Neural crest cell (in vitro differentiated cells): ENCODE results near the gene SPOCK1. TPM values are rescaled to one million over a fixed set of nuclear protein-coding genes. Genes with fewer than 3 reads are reported as not detected.

Source experiments
- DNase-seq: peaks from one replicate; pipeline ENCODE4 v3.0.0; 2021; ENCODE audit warnings: low read depth, mixed read lengths, low spot score
- H3K27ac Mint-ChIP-seq: one replicate; pipeline ENCODE4 v1.8.0; 2021; ENCODE audit warnings: mild to moderate bottlenecking, mixed read lengths; ENCODE audit not compliant: unreplicated experiment
- H3K27me3 Mint-ChIP-seq: 2 replicates; pipeline ENCODE4 v1.8.0; 2021; ENCODE audit warnings: low read depth, mild to moderate bottlenecking, mixed read lengths
- H3K36me3 Mint-ChIP-seq: 2 replicates; pipeline ENCODE4 v1.8.0; 2021; ENCODE audit warnings: low read depth, mild to moderate bottlenecking, mixed read lengths
- H3K4me1 Mint-ChIP-seq: 2 replicates; pipeline ENCODE4 v1.8.0; 2021; ENCODE audit warnings: mixed read lengths
- H3K4me3 Mint-ChIP-seq: one replicate; pipeline ENCODE4 v1.8.0; 2021; ENCODE audit warnings: mild to moderate bottlenecking, mixed read lengths
- H3K9me3 Mint-ChIP-seq: 2 replicates; pipeline ENCODE4 v1.8.0; 2021; ENCODE audit warnings: mixed read lengths
- total RNA-seq: library from RNA; stranded (reverse); gene quantifications from 2 replicates; pipeline ENCODE4 v1.2.1, GENCODE V29; 2021
- TF ChIP-seq, protein P1 (sequence below): fragments of 200-600 bp; sonication (generic); conservative IDR thresholded peaks from 2 replicates; pipeline ENCODE4 v1.5.0; 2021; ENCODE audit warnings: antibody characterized with exemption, mild to moderate bottlenecking

The SPOCK1 gene
- total RNA-seq, 1 donor from 2014 or later, result 89.7 TPM

DNA sequence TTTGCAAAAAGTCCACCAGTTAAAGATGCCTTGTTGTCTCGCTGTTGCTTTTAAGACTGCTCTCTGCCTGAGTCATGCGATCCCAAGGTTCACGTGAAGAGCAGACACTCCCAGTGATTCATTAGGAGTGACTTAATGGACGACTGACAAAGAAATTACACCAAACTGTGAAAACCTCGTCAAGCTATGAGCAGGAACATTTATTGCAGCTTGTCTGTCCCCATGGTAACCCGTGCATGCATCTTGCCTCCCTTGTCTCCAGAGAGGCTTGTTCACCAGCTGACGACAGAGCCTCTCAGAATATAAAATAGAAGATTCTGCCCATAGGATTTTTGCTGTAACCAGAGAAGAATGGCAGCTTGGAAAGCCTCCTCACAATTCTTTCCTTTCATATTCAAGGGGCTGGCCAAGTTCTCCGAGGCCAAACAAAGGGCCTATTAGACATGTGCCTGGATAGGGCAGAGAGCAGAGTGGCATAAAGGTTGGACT lies 352.7 kb downstream of the SPOCK1 start:
- Mint-ChIP-seq H3K4me1 (peaks cover 38% of the 10 kb centered on the region), H3K4me3 (peak overlapping the region; percentile 28), H3K9me3 (no peaks in the 10 kb centered on the region), H3K27ac (peak overlapping the region; percentile 72), H3K36me3 (no peaks in the 10 kb centered on the region), H3K27me3 (peaks cover 91% of the 10 kb centered on the region)
- TF ChIP-seq, protein P1, sequence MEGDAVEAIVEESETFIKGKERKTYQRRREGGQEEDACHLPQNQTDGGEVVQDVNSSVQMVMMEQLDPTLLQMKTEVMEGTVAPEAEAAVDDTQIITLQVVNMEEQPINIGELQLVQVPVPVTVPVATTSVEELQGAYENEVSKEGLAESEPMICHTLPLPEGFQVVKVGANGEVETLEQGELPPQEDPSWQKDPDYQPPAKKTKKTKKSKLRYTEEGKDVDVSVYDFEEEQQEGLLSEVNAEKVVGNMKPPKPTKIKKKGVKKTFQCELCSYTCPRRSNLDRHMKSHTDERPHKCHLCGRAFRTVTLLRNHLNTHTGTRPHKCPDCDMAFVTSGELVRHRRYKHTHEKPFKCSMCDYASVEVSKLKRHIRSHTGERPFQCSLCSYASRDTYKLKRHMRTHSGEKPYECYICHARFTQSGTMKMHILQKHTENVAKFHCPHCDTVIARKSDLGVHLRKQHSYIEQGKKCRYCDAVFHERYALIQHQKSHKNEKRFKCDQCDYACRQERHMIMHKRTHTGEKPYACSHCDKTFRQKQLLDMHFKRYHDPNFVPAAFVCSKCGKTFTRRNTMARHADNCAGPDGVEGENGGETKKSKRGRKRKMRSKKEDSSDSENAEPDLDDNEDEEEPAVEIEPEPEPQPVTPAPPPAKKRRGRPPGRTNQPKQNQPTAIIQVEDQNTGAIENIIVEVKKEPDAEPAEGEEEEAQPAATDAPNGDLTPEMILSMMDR, result no peak
- peak; percentile 28 for DNase-seq

DNA sequence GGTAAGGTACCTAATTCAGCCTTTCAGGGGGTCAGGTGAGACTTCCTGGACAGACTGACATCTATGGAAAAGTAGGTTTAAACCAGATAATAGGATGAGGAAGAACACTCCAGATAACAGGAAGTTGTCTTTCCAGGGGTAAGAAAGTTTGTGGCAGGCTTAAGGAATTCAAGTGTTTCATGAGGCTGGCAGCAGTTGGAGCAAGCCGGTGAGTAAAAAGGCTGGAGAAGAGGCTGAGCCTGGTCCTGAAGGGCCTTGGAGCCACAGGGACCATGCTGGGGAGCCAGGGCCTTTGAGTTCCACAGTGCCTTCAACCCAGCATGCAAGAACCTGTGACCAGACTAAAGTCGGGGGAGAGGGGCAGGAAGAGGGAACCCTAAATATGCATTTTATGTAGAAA lies 353.4 kb downstream of the SPOCK1 start:
- Mint-ChIP-seq H3K9me3 (no peaks in the 10 kb centered on the region), H3K27ac (no peak overlapping the region)

DNA sequence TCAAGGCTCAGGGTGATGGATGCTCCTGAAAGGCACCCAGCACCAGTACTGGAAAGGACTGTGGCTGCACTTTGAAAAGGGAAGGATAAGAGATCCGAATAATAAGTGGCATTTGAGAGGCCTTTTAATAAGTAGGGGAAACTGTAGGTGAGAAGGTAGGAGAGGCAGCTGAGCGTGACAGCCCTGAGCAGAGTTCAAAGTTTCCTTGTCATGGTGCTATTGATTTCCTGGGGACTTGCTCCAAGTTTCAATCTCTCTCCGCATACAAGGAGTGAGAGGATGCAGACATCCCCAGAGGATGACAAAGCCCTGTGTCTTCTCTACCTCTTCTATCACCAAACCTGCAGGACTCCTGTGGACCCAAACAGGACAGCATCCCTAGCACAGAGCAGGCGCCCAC lies 354.5 kb downstream of the SPOCK1 start:
- no peak for DNase-seq
- H3K4me3 Mint-ChIP-seq, result peak overlapping the region; percentile 20
- peaks cover 88% of the 10 kb centered on the region for H3K27me3 Mint-ChIP-seq
- no peaks in the 10 kb centered on the region for H3K36me3 Mint-ChIP-seq
- peaks cover 38% of the 10 kb centered on the region for H3K4me1 Mint-ChIP-seq
- TF ChIP-seq, protein P1, result no peak
- H3K27ac Mint-ChIP-seq, result no peak overlapping the region
- H3K9me3 Mint-ChIP-seq, result no peaks in the 10 kb centered on the region

More for the DNA sequence above, 353.4 kb downstream of the SPOCK1 start:
- Mint-ChIP-seq H3K27me3 (peaks cover 91% of the 10 kb centered on the region), H3K36me3 (no peaks in the 10 kb centered on the region), H3K4me3 (no peak overlapping the region), H3K4me1 (peaks cover 38% of the 10 kb centered on the region)
- TF ChIP-seq, protein P1, result no peak
- no peak for DNase-seq

DNA sequence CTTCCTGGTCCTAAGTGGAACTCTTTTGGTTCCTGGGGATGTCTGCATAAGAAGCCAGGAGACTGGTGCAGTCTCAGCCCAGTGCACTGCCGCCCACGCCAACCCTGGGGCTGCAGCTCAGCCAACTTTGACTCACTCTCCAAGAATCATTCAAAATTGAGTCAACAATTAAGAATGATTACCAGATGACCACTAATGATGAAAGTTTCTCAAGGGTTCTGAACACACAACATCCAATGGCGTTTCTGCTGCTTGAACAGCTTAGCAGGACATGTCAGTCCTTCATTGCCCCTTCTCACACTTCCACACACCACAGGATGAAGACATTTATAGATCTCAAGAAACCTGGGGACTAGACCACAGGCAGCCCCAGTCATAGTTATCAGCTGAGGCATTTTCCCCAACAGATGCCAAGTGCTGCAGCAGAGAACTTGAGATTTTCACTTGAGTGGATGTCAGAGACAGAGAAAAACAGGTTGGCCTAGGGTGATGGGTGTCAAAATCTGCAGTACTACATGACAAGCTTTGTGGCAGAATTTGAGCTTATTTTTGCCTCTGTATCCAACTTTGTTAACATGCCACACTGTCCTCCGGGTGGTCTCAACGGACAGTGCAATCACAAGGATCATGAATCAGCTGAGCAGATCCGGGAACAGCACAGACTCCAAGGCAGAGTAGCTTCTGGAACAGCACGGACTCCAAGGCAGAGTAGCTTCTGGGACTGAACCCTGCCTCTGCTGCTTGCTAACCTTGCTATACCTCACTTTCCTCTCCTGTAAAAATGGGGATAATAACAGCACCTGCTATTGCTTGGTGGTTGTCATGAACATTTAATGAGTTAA lies 356.1 kb downstream of the SPOCK1 start:
- peaks cover 84% of the 10 kb centered on the region for H3K27me3 Mint-ChIP-seq
- no peak for DNase-seq
- no peaks in the 10 kb centered on the region for H3K36me3 Mint-ChIP-seq
- H3K9me3 Mint-ChIP-seq, result no peaks in the 10 kb centered on the region
- TF ChIP-seq, protein P1, result no peak
- peaks cover 31% of the 10 kb centered on the region for H3K4me1 Mint-ChIP-seq
- no peak overlapping the region for H3K27ac Mint-ChIP-seq
- no peak overlapping the region for H3K4me3 Mint-ChIP-seq

DNA sequence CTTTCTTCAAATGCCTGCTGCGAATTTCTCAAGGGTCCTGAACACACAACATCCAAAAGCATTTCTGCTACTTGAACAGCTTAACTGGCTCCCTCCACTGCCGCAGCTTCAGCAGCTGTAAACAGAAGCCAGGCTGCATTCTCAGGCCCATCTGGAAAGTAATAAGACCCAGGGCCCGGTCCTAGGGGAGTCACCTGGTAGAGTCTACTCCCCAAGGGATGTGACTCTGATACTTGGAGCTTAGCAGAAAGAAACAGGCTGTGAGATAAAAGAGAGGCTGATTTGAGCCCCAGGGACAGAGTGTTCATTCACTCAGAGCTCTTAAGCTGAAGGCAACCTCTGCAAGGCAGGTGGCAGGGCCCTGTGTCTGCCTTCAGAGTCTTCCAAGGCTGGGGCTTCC lies 356.8 kb downstream of the SPOCK1 start:
- Mint-ChIP-seq H3K36me3 (no peaks in the 10 kb centered on the region), H3K4me3 (no peak overlapping the region), H3K9me3 (no peaks in the 10 kb centered on the region), H3K27ac (no peak overlapping the region), H3K27me3 (peaks cover 81% of the 10 kb centered on the region), H3K4me1 (peaks cover 26% of the 10 kb centered on the region)
- no peak for DNase-seq
- TF ChIP-seq, protein P1, result no peak
